ENCODE measurements around the gene ATAD2B.

Gene ATAD2B

DNA sequence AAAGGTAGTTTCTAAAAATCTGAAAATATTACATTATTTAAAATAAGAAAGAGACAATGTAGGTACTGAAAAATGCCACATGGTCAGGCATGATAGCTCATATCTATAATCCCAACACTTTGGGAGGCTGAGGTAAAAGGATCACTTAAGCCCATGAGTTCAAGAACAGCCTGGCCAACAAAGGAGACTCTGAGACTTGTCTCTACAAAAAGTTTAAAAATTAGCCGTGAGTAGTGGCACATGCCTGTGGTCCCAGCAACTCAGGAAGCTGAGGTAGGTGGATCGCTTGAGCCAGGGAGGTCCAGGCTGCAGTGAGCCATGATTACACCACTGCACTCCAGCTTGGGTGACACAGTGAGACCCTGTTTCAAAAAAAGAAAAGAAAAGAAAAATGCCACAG, 21.8 kb downstream of the ATAD2B start:
- H4K8ac ChIP-seq (ENCODE audit: low read depth, low read length) = no peak overlapping the region
- H4K12ac ChIP-seq (ENCODE audit: low read depth, low read length) = no peak overlapping the region
- no peak overlapping the region for H2BK5ac ChIP-seq (ENCODE audit: low read depth, low read length, poor library complexity)
- no peak overlapping the region for H3K23ac ChIP-seq (ENCODE audit: low read length)
- H2BK120ac ChIP-seq (ENCODE audit: insufficient read depth, low read length, poor library complexity) = no peak overlapping the region
- WGBS (ENCODE audit: extremely low coverage, insufficient coverage, insufficient read length) = no CpG with 5 or more reads among the region's 2 CpGs
- H3K4me2 ChIP-seq (ENCODE audit: low read length) = no peak overlapping the region
- H3K27ac ChIP-seq (ENCODE audit: low read depth, low read length) = no peak overlapping the region
- H3K9me3 ChIP-seq (ENCODE audit: insufficient read depth, low read depth, low read length) = no peaks in the 10 kb centered on the region
- H3K14ac ChIP-seq (ENCODE audit: low read length) = no peak overlapping the region
- no peak overlapping the region for H3K4me3 ChIP-seq (ENCODE audit: low read depth, low read length)
- no peaks in the 10 kb centered on the region for H3K79me1 ChIP-seq (ENCODE audit: low read length)
- no peaks in the 10 kb centered on the region for H3K4me1 ChIP-seq (ENCODE audit: control insufficient read depth in 1 of 2, insufficient read depth in 2 of 2, low read length in 2 of 2)
- no peak overlapping the region for H2BK12ac ChIP-seq (ENCODE audit: low read length)
- no peaks in the 10 kb centered on the region for H3K36me3 ChIP-seq (ENCODE audit: control insufficient read depth in 1 of 2, insufficient read depth in 2 of 2, low read length in 2 of 2)
- no peak overlapping the region for H3K9ac ChIP-seq (ENCODE audit: low read length)
- no peak overlapping the region for H2AFZ ChIP-seq (ENCODE audit: insufficient read depth, low read length, poor library complexity)
- no peak overlapping the region for H2AK5ac ChIP-seq (ENCODE audit: low read length)
- H3K18ac ChIP-seq (ENCODE audit: low read length) = no peak overlapping the region
- no peaks in the 10 kb centered on the region for H3K79me2 ChIP-seq (ENCODE audit: control insufficient read depth, insufficient read depth, low read length, poor library complexity)
- H4K91ac ChIP-seq (ENCODE audit: low read depth, low read length) = no peak overlapping the region
- no peak for DNase-seq
- H3K4ac ChIP-seq (ENCODE audit: low read depth, low read length) = no peak overlapping the region
- H3K27me3 ChIP-seq (ENCODE audit: insufficient read depth, low read length) = no peaks in the 10 kb centered on the region

DNA sequence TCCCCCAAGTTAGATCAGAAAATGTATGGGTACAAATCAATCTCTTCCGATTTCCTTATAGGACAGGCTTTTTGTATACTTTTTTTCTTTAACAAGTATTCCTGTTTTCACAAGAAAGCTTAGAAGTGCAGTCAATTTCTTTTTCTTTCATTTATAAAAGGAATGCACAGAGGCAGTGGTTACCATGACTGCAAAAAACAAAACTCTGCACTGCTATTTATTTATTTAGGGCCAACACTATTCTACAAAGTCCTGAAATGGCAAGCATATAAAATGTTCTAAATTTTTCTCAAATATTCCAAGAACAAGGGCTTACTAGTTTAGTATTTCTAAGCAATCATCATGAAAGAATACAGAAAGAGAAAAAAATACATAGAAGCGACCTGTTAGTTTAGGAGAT, 22.2 kb downstream of the ATAD2B start:
- Histone ChIP-seq H2AFZ (ENCODE audit: insufficient read depth, low read length, poor library complexity) (no peak overlapping the region), H3K79me1 (ENCODE audit: low read length) (no peaks in the 10 kb centered on the region), H3K4me1 (ENCODE audit: control insufficient read depth in 1 of 2, insufficient read depth in 2 of 2, low read length in 2 of 2) (no peaks in the 10 kb centered on the region), H3K9me3 (ENCODE audit: insufficient read depth, low read depth, low read length) (no peaks in the 10 kb centered on the region), H4K8ac (ENCODE audit: low read depth, low read length) (no peak overlapping the region), H3K9ac (ENCODE audit: low read length) (no peak overlapping the region), H3K23ac (ENCODE audit: low read length) (no peak overlapping the region), H3K14ac (ENCODE audit: low read length) (no peak overlapping the region), H4K12ac (ENCODE audit: low read depth, low read length) (no peak overlapping the region), H3K27me3 (ENCODE audit: insufficient read depth, low read length) (no peaks in the 10 kb centered on the region), H3K79me2 (ENCODE audit: control insufficient read depth, insufficient read depth, low read length, poor library complexity) (no peaks in the 10 kb centered on the region), H3K4ac (ENCODE audit: low read depth, low read length) (no peak overlapping the region), H2BK120ac (ENCODE audit: insufficient read depth, low read length, poor library complexity) (no peak overlapping the region), H2AK5ac (ENCODE audit: low read length) (no peak overlapping the region), H3K27ac (ENCODE audit: low read depth, low read length) (no peak overlapping the region), H2BK12ac (ENCODE audit: low read length) (no peak overlapping the region), H4K91ac (ENCODE audit: low read depth, low read length) (no peak overlapping the region), H3K18ac (ENCODE audit: low read length) (no peak overlapping the region), H3K4me3 (ENCODE audit: low read depth, low read length) (no peak overlapping the region), H3K4me2 (ENCODE audit: low read length) (no peak overlapping the region), H2BK5ac (ENCODE audit: low read depth, low read length, poor library complexity) (no peak overlapping the region), H3K36me3 (ENCODE audit: control insufficient read depth in 1 of 2, insufficient read depth in 2 of 2, low read length in 2 of 2) (no peaks in the 10 kb centered on the region)
- WGBS (ENCODE audit: extremely low coverage, insufficient coverage, insufficient read length) = no CpG with 5 or more reads among the region's 2 CpGs
- DNase-seq = peak in 1 of 2 donors; percentile 33

- Histone ChIP-seq H2BK120ac (ENCODE audit: insufficient read depth, low read length, poor library complexity) (no peak overlapping the region), H3K27ac (ENCODE audit: low read depth, low read length) (no peak overlapping the region), H3K14ac (ENCODE audit: low read length) (no peak overlapping the region), H3K18ac (ENCODE audit: low read length) (no peak overlapping the region), H3K79me1 (ENCODE audit: low read length) (no peaks in the 10 kb centered on the region), H4K8ac (ENCODE audit: low read depth, low read length) (no peak overlapping the region), H3K4me1 (ENCODE audit: control insufficient read depth in 1 of 2, insufficient read depth in 2 of 2, low read length in 2 of 2) (no peaks in the 10 kb centered on the region), H2AK5ac (ENCODE audit: low read length) (no peak overlapping the region), H2AFZ (ENCODE audit: insufficient read depth, low read length, poor library complexity) (no peak overlapping the region), H3K23ac (ENCODE audit: low read length) (no peak overlapping the region), H3K4me3 (ENCODE audit: low read depth, low read length) (no peak overlapping the region), H3K9ac (ENCODE audit: low read length) (no peak overlapping the region), H3K9me3 (ENCODE audit: insufficient read depth, low read depth, low read length) (no peaks in the 10 kb centered on the region), H4K91ac (ENCODE audit: low read depth, low read length) (no peak overlapping the region), H2BK12ac (ENCODE audit: low read length) (no peak overlapping the region), H2BK5ac (ENCODE audit: low read depth, low read length, poor library complexity) (no peak overlapping the region), H3K27me3 (ENCODE audit: insufficient read depth, low read length) (no peaks in the 10 kb centered on the region), H3K4me2 (ENCODE audit: low read length) (no peak overlapping the region), H4K12ac (ENCODE audit: low read depth, low read length) (no peak overlapping the region), H3K79me2 (ENCODE audit: control insufficient read depth, insufficient read depth, low read length, poor library complexity) (no peaks in the 10 kb centered on the region), H3K4ac (ENCODE audit: low read depth, low read length) (no peak overlapping the region), H3K36me3 (ENCODE audit: control insufficient read depth in 1 of 2, insufficient read depth in 2 of 2, low read length in 2 of 2) (no peaks in the 10 kb centered on the region)
- no CpG with 5 or more reads among the region's 1 CpG for WGBS (ENCODE audit: extremely low coverage, insufficient coverage, insufficient read length)
- DNase-seq = peak in 1 of 2 donors; percentile 21
Measured at GRCh38 chr2:23904215-23904614, 22.7 kb downstream of the ATAD2B start.

GRCh38 chr2:23903034-23903433, 23.9 kb downstream of the ATAD2B start:
- no peak overlapping the region for H4K12ac ChIP-seq (ENCODE audit: low read depth, low read length)
- no peaks in the 10 kb centered on the region for H3K9me3 ChIP-seq (ENCODE audit: insufficient read depth, low read depth, low read length)
- no peak overlapping the region for H2BK5ac ChIP-seq (ENCODE audit: low read depth, low read length, poor library complexity)
- H3K27ac ChIP-seq (ENCODE audit: low read depth, low read length) = no peak overlapping the region
- peak overlapping the region; percentile 71 for H3K18ac ChIP-seq (ENCODE audit: low read length)
- no peak overlapping the region for H2BK12ac ChIP-seq (ENCODE audit: low read length)
- H4K8ac ChIP-seq (ENCODE audit: low read depth, low read length) = no peak overlapping the region
- H3K23ac ChIP-seq (ENCODE audit: low read length) = no peak overlapping the region
- no peaks in the 10 kb centered on the region for H3K4me1 ChIP-seq (ENCODE audit: control insufficient read depth in 1 of 2, insufficient read depth in 2 of 2, low read length in 2 of 2)
- no peak overlapping the region for H2AFZ ChIP-seq (ENCODE audit: insufficient read depth, low read length, poor library complexity)
- H3K79me1 ChIP-seq (ENCODE audit: low read length) = no peaks in the 10 kb centered on the region
- no peak for DNase-seq
- WGBS (ENCODE audit: extremely low coverage, insufficient coverage, insufficient read length) = no CpG with 5 or more reads among the region's 2 CpGs
- H3K27me3 ChIP-seq (ENCODE audit: insufficient read depth, low read length) = no peaks in the 10 kb centered on the region
- H2BK120ac ChIP-seq (ENCODE audit: insufficient read depth, low read length, poor library complexity) = no peak overlapping the region
- H3K36me3 ChIP-seq (ENCODE audit: control insufficient read depth in 1 of 2, insufficient read depth in 2 of 2, low read length in 2 of 2) = no peaks in the 10 kb centered on the region
- no peak overlapping the region for H2AK5ac ChIP-seq (ENCODE audit: low read length)
- H3K14ac ChIP-seq (ENCODE audit: low read length) = no peak overlapping the region
- no peak overlapping the region for H4K91ac ChIP-seq (ENCODE audit: low read depth, low read length)
- H3K4me3 ChIP-seq (ENCODE audit: low read depth, low read length) = no peak overlapping the region
- H3K9ac ChIP-seq (ENCODE audit: low read length) = no peak overlapping the region
- no peaks in the 10 kb centered on the region for H3K79me2 ChIP-seq (ENCODE audit: control insufficient read depth, insufficient read depth, low read length, poor library complexity)
- H3K4ac ChIP-seq (ENCODE audit: low read depth, low read length) = peak overlapping the region; percentile 69
- no peak overlapping the region for H3K4me2 ChIP-seq (ENCODE audit: low read length)
